Activated T-cell treated with anti-CD3 and anti-CD28 coated beads, Interleukin-2, amount 50 U/mL, for 4 hours (primary cell): ENCODE measurements around the gene C19orf18. TPM values are rescaled to one million over a fixed set of nuclear protein-coding genes. Genes with fewer than 3 reads are reported as not detected.
A peak's percentile ranks its signal among the peaks of the same experiment; 100 is the strongest.

ENCODE experiments used
- ATAC-seq, 2 donors: fragments of 200-7000 bp; cut with Tn5 transposase; one replicate each; pipeline ENCODE4 v1.10.0; 2021
- DNase-seq: peaks from one replicate; pipeline ENCODE4 v3.0.0-alpha.2; 2020
- H3K27me3 Mint-ChIP-seq: one replicate; pipeline ENCODE4 v1.8.0; 2021; ENCODE audit warnings: low read depth, mixed read lengths
- H3K36me3 Mint-ChIP-seq: one replicate; pipeline ENCODE4 v1.8.0; 2022; ENCODE audit warnings: mixed read lengths; ENCODE audit not compliant: insufficient read depth
- H3K4me1 Mint-ChIP-seq: one replicate; pipeline ENCODE4 v1.8.0; 2021; ENCODE audit warnings: low read depth, mixed read lengths
- H3K4me3 Mint-ChIP-seq: one replicate; pipeline ENCODE4 v1.8.0; 2021; ENCODE audit warnings: mild to moderate bottlenecking, moderate library complexity, mixed read lengths
- H3K9me3 Mint-ChIP-seq: one replicate; pipeline ENCODE4 v1.8.0; 2021; ENCODE audit warnings: mixed read lengths
- total RNA-seq, 3 donors: library from RNA; stranded (reverse); gene quantifications; one replicate each; pipeline ENCODE4 v1.2.1, GENCODE V29; 2021

Gene C19orf18
- total RNA-seq, 3 donors from 2014 or later, result not detected

- H3K4me3 Mint-ChIP-seq, result no peak overlapping the region
Measured at GRCh38 chr19:57992841-57993240, 18.5 kb upstream of the C19orf18 start.

GRCh38 chr19:57978586-57979289 is 4.4 kb upstream of the C19orf18 start:
- Mint-ChIP-seq H3K4me3 (no peak overlapping the region), H3K4me1 (no peaks in the 10 kb centered on the region), H3K9me3 (peaks cover 82% of the 10 kb centered on the region), H3K27me3 (no peaks in the 10 kb centered on the region), H3K36me3 (peaks cover 68% of the 10 kb centered on the region)
- ATAC-seq (no peak), DNase-seq (no peak)

More at GRCh38 chr19:57992841-57993240, 18.5 kb upstream of the C19orf18 start:
- ATAC-seq, result no peak
- DNase-seq, result no peak
- peaks cover 76% of the 10 kb centered on the region for H3K36me3 Mint-ChIP-seq
- no peaks in the 10 kb centered on the region for H3K4me1 Mint-ChIP-seq
- peaks cover 56% of the 10 kb centered on the region for H3K9me3 Mint-ChIP-seq
- H3K27me3 Mint-ChIP-seq, result no peaks in the 10 kb centered on the region

GRCh38 chr19:57964761-57965160 is 9.6 kb downstream of the C19orf18 start:
- H3K36me3 Mint-ChIP-seq, result peaks cover 13% of the 10 kb centered on the region
- no peaks in the 10 kb centered on the region for H3K27me3 Mint-ChIP-seq
- DNase-seq (no peak), ATAC-seq (no peak)
- H3K9me3 Mint-ChIP-seq, result peaks cover 36% of the 10 kb centered on the region
- H3K4me3 Mint-ChIP-seq, result no peak overlapping the region
- H3K4me1 Mint-ChIP-seq, result no peaks in the 10 kb centered on the region

DNA sequence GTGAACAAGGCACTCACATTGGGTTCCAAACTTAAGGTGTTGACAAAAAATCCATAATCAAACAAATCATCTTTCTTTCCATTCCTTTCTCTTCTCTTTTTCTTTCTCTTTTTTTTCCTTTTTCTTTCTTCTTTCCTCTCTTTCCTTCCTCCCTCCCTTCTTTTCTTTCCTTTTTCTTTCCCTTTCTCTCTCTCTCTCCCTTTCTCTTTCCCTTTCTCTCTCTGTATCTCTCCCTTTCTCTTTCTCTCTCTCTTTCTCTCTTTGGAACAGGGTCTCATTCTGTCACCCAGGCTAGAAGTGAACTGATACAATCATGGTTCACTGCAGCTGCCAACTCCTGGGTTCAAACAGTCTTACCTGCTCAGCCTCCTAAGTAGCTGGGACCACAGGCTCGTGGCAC is 12.5 kb downstream of the C19orf18 start:
- ATAC-seq, result no peak
- Mint-ChIP-seq H3K4me1 (no peaks in the 10 kb centered on the region), H3K4me3 (no peak overlapping the region), H3K27me3 (peaks cover under 1% of the 10 kb centered on the region), H3K9me3 (peaks cover 37% of the 10 kb centered on the region), H3K36me3 (peaks cover 6% of the 10 kb centered on the region)
- DNase-seq, result no peak

GRCh38 chr19:57954996-57955395 is 19.3 kb downstream of the C19orf18 start:
- H3K9me3 Mint-ChIP-seq, result peaks cover 28% of the 10 kb centered on the region
- H3K4me3 Mint-ChIP-seq, result no peak overlapping the region
- no peak for ATAC-seq
- peaks cover 4% of the 10 kb centered on the region for H3K27me3 Mint-ChIP-seq
- DNase-seq, result no peak
- peaks cover 2% of the 10 kb centered on the region for H3K36me3 Mint-ChIP-seq
- H3K4me1 Mint-ChIP-seq, result no peaks in the 10 kb centered on the region

DNA sequence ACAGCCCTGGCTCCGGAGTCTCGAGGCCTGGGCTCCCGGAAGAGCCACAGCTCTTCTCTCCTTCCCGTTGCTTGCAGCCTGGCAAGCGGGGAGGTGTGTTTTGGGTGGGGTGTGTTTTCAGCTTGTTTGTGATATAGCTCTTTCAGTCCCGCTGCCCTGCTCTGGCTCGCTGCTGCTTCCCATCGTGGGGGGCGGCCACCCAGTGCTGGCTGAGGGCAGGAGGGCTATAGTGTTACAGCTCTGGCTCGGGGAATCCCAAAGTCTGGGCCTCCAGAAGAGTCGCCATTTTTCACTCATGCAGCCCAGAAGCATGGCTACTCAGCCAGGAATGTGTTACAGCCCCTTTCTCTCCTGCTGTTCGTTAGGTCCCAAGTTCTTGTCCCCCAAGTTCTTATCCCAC is 24.6 kb downstream of the C19orf18 start:
- Mint-ChIP-seq H3K9me3 (peaks cover 21% of the 10 kb centered on the region), H3K27me3 (peaks cover 3% of the 10 kb centered on the region), H3K36me3 (peaks cover 18% of the 10 kb centered on the region), H3K4me3 (no peak overlapping the region), H3K4me1 (peaks cover 14% of the 10 kb centered on the region)
- DNase-seq, result no peak
- no peak for ATAC-seq

GRCh38 chr19:57949296-57949695 is 25.0 kb downstream of the C19orf18 start:
- Mint-ChIP-seq H3K4me3 (no peak overlapping the region), H3K27me3 (peaks cover 3% of the 10 kb centered on the region), H3K4me1 (peaks cover 14% of the 10 kb centered on the region), H3K9me3 (peaks cover 23% of the 10 kb centered on the region), H3K36me3 (peaks cover 22% of the 10 kb centered on the region)
- DNase-seq (no peak), ATAC-seq (no peak)

DNA sequence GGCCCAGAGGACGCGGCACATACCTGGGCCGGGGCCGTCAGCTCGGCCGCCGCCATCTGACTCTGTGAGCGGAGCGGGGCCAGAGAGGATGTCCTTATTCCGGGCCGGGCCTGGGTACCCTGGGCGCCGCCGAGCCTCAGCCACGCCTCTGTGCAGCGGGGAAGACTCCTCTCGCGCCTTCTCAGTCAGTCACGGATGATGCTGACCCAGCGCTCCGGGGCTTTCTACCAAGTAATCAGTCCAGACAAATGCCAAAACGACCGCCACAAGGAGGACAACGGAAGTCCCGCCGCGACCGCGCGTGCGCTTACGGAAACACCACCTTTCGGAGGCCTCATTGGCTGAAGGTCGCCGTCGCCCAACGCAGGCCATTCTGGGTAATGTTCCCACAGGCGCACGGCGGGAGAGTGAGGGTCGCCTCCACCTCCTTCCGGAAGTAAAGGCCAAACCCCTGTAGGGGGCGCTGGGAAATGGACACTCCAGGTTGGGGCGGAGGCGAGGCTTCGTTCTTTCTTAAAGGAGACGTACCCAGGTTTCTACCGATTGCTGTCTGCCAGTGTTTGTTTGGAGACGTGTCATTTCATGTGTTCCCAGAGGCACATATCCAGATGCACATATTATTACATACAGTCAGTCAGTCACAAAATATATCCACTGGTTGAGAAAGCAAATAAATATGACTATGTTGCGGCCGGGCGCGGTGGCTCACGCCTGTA is 26.8 kb downstream of the C19orf18 start, which contains the start of gene ZNF256:
Gene ZNF256, minus strand, starts transcription at position 288 of the 716 bp plus-strand sequence. Its CDS starts 232 bp downstream, at position 56.
- peak; percentile 82 for DNase-seq
- peaks cover 40% of the 10 kb centered on the region for H3K36me3 Mint-ChIP-seq
- no peaks in the 10 kb centered on the region for H3K27me3 Mint-ChIP-seq
- H3K4me3 Mint-ChIP-seq, result peak within 1 kb of the TSS; percentile 92
- peak; percentile 99 for ATAC-seq
- peaks cover 16% of the 10 kb centered on the region for H3K4me1 Mint-ChIP-seq
- peaks cover 40% of the 10 kb centered on the region for H3K9me3 Mint-ChIP-seq

DNA sequence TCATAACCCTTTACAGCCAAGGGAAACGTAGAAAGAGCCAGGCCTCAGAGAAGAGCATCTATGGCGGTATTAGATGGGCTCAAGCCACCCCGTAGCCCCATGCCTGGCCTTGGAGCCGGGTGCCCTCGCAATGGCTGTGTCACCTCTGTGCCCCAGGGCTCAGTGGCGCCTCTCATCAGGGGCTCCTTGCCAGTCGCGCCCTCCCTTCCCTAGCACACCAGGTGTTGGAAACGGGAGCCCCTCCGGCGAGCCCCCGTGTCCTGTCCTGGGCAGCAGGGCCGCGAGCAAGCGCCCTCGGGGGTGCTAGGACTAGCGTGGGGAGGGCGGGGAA is 27.3 kb downstream of the C19orf18 start:
- Mint-ChIP-seq H3K27me3 (no peaks in the 10 kb centered on the region), H3K4me3 (peak overlapping the region; percentile 92), H3K4me1 (peaks cover 16% of the 10 kb centered on the region), H3K9me3 (peaks cover 45% of the 10 kb centered on the region), H3K36me3 (peaks cover 45% of the 10 kb centered on the region)
- ATAC-seq, result peak; percentile 1 to 7
- no peak for DNase-seq

DNA sequence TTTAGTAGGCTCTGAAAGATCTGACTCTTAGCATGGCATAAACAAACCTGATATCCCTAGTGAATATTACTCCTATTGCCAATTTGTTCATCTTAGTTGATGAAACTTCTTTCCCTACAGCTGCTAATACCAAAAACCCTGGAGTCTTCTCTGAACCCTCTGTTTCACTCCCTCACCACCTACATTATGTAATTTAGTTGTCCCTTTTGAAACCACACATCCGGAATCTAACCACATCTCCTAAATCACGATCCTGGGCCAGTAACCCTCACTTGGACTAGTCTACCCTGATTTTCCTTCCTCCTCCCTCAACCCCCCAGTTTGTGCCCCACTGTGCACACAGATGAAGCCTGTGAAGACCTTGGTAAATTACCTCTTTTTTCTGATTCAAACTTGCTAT is 28.0 kb downstream of the C19orf18 start:
- Mint-ChIP-seq H3K27me3 (no peaks in the 10 kb centered on the region), H3K4me3 (peak overlapping the region; percentile 92), H3K36me3 (peaks cover 52% of the 10 kb centered on the region), H3K9me3 (peaks cover 50% of the 10 kb centered on the region), H3K4me1 (peaks cover 16% of the 10 kb centered on the region)
- ATAC-seq, result no peak
- no peak for DNase-seq

GRCh38 chr19:57941593-57941992 is 32.7 kb downstream of the C19orf18 start:
- H3K36me3 Mint-ChIP-seq, result peaks cover 74% of the 10 kb centered on the region
- H3K4me1 Mint-ChIP-seq, result peaks cover 12% of the 10 kb centered on the region
- ATAC-seq, result no peak
- peaks cover 52% of the 10 kb centered on the region for H3K9me3 Mint-ChIP-seq
- H3K27me3 Mint-ChIP-seq, result no peaks in the 10 kb centered on the region
- no peak overlapping the region for H3K4me3 Mint-ChIP-seq
- DNase-seq, result no peak

DNA sequence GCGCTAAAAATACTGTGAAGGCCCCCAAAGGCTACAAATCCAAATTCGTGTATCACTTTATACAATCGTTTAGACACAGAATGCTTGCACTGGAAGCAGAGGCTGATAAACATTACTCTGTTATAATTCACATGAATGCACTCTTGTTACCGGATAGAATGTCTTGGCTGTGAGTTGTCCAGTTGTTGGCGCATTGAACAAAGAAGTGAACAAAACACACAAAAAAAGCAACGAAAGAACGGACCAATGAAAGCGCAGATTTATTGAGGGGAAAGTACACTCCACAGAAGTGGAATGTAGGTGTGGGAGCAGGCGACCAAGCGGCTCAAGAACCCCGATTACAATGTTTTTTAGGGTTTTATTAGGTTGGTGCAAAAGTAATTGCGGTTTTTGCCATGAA is 38.6 kb downstream of the C19orf18 start:
- Mint-ChIP-seq H3K4me1 (peaks cover 9% of the 10 kb centered on the region), H3K9me3 (peaks cover 30% of the 10 kb centered on the region), H3K27me3 (no peaks in the 10 kb centered on the region), H3K36me3 (peaks cover 39% of the 10 kb centered on the region), H3K4me3 (no peak overlapping the region)
- ATAC-seq (no peak), DNase-seq (no peak)

GRCh38 chr19:57934820-57935665 is 39.3 kb downstream of the C19orf18 start, which contains the start of gene ZNF418:
Gene ZNF418 (minus strand): TSS chr19:57935402. CDS start chr19:57933822, 1,580 bp downstream.
- peak; percentile 87 to 98 for ATAC-seq
- Mint-ChIP-seq H3K9me3 (peaks cover 34% of the 10 kb centered on the region), H3K27me3 (no peaks in the 10 kb centered on the region), H3K4me3 (peak within 1 kb of the TSS; percentile 88), H3K36me3 (peaks cover 38% of the 10 kb centered on the region), H3K4me1 (peaks cover 9% of the 10 kb centered on the region)
- DNase-seq, result peak; percentile 9

DNA sequence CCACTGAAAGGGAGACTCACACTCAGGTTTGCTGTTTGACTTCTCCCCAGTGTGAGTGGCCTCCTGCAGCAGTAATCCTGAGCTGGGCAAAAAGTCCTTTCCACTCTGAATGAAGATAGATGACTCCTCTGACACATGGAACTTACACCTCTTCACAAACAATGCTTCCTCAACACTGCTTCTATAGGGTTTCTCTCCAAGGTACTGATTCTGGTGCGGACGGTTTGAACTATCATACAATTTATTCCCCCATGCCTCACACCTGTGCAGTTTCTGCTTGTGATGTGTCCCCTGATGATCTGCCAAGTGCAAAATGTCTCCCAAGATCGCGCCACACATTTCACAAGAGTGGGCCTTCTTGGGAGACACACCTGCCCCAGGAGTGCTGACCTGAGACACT is 46.7 kb downstream of the C19orf18 start:
- Mint-ChIP-seq H3K27me3 (no peaks in the 10 kb centered on the region), H3K36me3 (peaks cover 32% of the 10 kb centered on the region), H3K9me3 (peaks cover 50% of the 10 kb centered on the region), H3K4me3 (no peak overlapping the region), H3K4me1 (no peaks in the 10 kb centered on the region)
- no peak for ATAC-seq
- no peak for DNase-seq
